Ishikawa (cell line): ENCODE results near the gene LRWD1.

Source experiments
- CEBPB ChIP-seq: IDR thresholded peaks from 2 replicates; pipeline ENCODE4 v1.6.1; 2012
- CREB1 ChIP-seq: IDR thresholded peaks from 2 replicates; pipeline ENCODE4 v1.6.1; 2012; ENCODE audit warnings: low read depth
- EGR1 ChIP-seq: IDR thresholded peaks from 2 replicates; pipeline ENCODE4 v1.6.1; 2012
- EP300 ChIP-seq: IDR thresholded peaks from 2 replicates; pipeline ENCODE4 v1.6.1; 2012; ENCODE audit warnings: borderline replicate concordance
- FOXM1 ChIP-seq: IDR thresholded peaks from 2 replicates; pipeline ENCODE4 v1.6.1; 2012; ENCODE audit warnings: low read depth, borderline replicate concordance
- MAX ChIP-seq: IDR thresholded peaks from 2 replicates; pipeline ENCODE4 v1.6.1; 2012
- NFIC ChIP-seq: IDR thresholded peaks from 2 replicates; pipeline ENCODE4 v1.6.1; 2012
- RAD21 ChIP-seq: IDR thresholded peaks from 2 replicates; pipeline ENCODE4 v1.6.1; 2012; ENCODE audit warnings: low read depth
- TAF1 ChIP-seq: IDR thresholded peaks from 2 replicates; pipeline ENCODE4 v1.6.1; 2012; ENCODE audit warnings: low read depth, mild to moderate bottlenecking
- TCF12 ChIP-seq: IDR thresholded peaks from 2 replicates; pipeline ENCODE4 v1.6.1; 2012; ENCODE audit warnings: low read depth
- TEAD4 ChIP-seq: IDR thresholded peaks from 2 replicates; pipeline ENCODE4 v1.6.1; 2012
- YY1 ChIP-seq: IDR thresholded peaks from 2 replicates; pipeline ENCODE4 v1.6.1; 2012; ENCODE audit warnings: low read depth
- ZBTB7A ChIP-seq: IDR thresholded peaks from 2 replicates; pipeline ENCODE4 v1.6.1; 2012; ENCODE audit warnings: low read depth
- TF ChIP-seq, protein P1 (sequence below): IDR thresholded peaks from 2 replicates; pipeline ENCODE4 v1.6.1; 2012
- TF ChIP-seq, protein P2 (sequence below): IDR thresholded peaks from 2 replicates; pipeline ENCODE4 v1.6.1; 2012; ENCODE audit warnings: low read depth, mild to moderate bottlenecking

Gene LRWD1

DNA sequence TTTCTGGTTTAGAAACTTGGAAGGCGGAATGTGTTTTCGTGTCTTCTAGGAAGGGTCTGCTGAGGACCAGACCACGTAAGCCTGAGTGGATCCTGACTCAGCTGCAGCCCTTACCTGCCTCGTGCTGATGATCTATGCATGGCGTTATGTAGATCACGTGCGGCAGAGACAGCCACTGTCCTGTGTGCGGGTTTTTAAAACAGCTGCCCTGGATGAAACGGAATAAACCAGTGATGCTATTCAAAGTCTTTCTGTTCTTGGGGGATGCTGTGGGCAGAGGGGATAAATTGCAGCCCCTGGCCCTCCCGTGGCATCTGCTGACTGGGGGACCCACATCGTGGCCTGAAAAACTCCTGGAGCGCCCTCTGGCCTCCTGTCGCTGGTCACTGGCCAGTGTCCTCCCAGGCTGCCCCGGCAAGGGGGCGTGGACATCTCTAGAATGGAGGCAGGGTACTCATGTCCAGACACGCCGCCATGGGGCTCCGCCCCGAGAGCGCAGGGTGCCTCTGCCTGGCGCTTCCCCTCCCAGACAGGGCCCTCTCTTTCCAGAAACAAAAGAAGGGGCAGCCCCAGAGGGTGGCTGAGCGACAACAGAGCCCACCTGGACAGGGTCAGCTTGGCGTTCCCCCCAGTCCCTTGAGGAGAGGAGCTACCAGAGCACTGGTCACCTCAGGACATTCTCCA is 13.3 kb upstream of the LRWD1 start:
- TF ChIP-seq TEAD4, result 0 out of 2 replicates have a peak, but pooled peaks have one; percentile 7
- TF ChIP-seq NFIC, result no peak

- TF ChIP-seq, protein P1, sequence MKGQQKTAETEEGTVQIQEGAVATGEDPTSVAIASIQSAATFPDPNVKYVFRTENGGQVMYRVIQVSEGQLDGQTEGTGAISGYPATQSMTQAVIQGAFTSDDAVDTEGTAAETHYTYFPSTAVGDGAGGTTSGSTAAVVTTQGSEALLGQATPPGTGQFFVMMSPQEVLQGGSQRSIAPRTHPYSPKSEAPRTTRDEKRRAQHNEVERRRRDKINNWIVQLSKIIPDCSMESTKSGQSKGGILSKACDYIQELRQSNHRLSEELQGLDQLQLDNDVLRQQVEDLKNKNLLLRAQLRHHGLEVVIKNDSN, result no peak
- TF ChIP-seq ZBTB7A (no peak), TCF12 (no peak)
Observed at GRCh38 chr7:102452451-102452850, 12.3 kb upstream of the LRWD1 start.

DNA sequence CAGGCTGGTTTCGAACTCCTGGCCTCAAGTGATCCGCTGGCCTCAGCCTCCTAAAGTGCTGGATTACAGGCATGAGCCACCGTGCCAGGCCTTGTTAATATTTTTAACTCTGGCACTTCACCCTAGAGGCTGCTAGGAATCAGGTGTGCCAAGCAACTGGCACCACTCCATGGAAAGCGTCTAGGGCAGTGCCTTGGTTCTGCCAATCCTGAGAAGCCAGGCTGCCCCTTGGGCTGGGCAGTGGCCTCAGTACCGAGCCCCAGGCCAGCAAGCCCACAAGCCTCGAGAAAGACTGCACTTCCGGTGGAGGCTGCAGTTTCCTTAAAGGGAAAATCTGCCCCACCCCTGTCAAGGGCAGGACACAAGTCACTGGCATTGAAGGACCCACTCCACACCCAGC is 11.5 kb upstream of the LRWD1 start:
- TF ChIP-seq TCF12 (no peak), TAF1 (no peak), NFIC (no peak), YY1 (no peak), EP300 (no peak), RAD21 (no peak), CEBPB (no peak), ZBTB7A (no peak), CREB1 (no peak), EGR1 (no peak), MAX (no peak), FOXM1 (no peak)
- TF ChIP-seq, protein P1, result no peak
- TF ChIP-seq, protein P2, sequence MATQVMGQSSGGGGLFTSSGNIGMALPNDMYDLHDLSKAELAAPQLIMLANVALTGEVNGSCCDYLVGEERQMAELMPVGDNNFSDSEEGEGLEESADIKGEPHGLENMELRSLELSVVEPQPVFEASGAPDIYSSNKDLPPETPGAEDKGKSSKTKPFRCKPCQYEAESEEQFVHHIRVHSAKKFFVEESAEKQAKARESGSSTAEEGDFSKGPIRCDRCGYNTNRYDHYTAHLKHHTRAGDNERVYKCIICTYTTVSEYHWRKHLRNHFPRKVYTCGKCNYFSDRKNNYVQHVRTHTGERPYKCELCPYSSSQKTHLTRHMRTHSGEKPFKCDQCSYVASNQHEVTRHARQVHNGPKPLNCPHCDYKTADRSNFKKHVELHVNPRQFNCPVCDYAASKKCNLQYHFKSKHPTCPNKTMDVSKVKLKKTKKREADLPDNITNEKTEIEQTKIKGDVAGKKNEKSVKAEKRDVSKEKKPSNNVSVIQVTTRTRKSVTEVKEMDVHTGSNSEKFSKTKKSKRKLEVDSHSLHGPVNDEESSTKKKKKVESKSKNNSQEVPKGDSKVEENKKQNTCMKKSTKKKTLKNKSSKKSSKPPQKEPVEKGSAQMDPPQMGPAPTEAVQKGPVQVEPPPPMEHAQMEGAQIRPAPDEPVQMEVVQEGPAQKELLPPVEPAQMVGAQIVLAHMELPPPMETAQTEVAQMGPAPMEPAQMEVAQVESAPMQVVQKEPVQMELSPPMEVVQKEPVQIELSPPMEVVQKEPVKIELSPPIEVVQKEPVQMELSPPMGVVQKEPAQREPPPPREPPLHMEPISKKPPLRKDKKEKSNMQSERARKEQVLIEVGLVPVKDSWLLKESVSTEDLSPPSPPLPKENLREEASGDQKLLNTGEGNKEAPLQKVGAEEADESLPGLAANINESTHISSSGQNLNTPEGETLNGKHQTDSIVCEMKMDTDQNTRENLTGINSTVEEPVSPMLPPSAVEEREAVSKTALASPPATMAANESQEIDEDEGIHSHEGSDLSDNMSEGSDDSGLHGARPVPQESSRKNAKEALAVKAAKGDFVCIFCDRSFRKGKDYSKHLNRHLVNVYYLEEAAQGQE, result no peak

DNA sequence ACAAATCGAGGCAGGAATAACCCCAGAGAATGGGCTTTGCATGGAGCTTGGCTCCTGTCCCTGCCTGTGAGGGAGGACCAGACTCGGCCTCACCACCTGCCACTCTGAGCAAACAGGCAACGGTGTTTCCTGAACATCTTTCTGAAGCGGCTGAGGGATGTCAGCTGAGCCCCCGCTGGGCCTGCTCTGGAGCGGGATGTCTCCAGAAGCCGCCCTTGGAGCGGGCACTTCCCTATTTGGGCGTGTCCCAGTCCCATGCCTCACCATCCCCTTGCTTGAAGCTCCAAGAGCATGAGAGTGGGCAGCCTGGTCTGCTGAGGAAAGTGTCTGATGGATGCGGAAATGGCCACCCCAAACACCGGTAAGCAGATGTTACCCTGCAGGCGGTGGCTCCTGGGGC is 10.3 kb upstream of the LRWD1 start:
- no peak for TF ChIP-seq MAX
- TF ChIP-seq NFIC, result no peak
- TF ChIP-seq FOXM1, result no peak
- TF ChIP-seq, protein P2, result no peak
- no peak for TF ChIP-seq YY1
- TF ChIP-seq ZBTB7A, result no peak

GRCh38 chr7:102455596-102455995 is 9.2 kb upstream of the LRWD1 start:
- TF ChIP-seq TEAD4 (no peak), ZBTB7A (no peak), EGR1 (no peak), RAD21 (no peak), EP300 (no peak), CREB1 (no peak), YY1 (no peak), FOXM1 (no peak)

DNA sequence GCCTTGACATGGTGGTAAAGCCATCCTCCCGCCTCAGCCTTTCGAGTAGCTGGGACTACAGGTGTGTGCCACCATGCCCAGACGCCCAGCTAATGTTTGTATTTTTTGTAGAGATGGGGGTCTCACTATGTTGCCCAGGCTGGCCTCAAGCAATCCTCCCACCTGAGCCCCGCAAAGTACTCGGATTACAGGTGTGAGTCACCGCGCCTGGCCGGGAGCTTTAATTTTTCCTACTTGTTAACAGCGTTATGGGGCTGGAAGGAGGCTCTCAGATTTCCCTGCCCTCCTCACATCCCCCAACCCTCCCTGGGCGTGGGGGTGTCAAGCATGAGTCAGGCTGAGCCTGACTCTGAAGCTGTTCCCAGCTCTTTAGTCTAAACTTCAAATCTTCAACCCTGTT is 8.5 kb upstream of the LRWD1 start:
- TF ChIP-seq TCF12 (no peak), YY1 (no peak), RAD21 (no peak), FOXM1 (no peak), ZBTB7A (no peak), CREB1 (no peak), EP300 (no peak)
- TF ChIP-seq, protein P2, result no peak
